Activated T-cell treated with anti-CD3 and anti-CD28 coated beads for 1 hour (primary cell): ENCODE results near the gene DLL4.

Experiments used
- DNase-seq: peaks from one replicate; pipeline ENCODE4 v3.0.0-alpha.2; 2020; ENCODE audit warnings: low read depth

The DLL4 gene

DNA sequence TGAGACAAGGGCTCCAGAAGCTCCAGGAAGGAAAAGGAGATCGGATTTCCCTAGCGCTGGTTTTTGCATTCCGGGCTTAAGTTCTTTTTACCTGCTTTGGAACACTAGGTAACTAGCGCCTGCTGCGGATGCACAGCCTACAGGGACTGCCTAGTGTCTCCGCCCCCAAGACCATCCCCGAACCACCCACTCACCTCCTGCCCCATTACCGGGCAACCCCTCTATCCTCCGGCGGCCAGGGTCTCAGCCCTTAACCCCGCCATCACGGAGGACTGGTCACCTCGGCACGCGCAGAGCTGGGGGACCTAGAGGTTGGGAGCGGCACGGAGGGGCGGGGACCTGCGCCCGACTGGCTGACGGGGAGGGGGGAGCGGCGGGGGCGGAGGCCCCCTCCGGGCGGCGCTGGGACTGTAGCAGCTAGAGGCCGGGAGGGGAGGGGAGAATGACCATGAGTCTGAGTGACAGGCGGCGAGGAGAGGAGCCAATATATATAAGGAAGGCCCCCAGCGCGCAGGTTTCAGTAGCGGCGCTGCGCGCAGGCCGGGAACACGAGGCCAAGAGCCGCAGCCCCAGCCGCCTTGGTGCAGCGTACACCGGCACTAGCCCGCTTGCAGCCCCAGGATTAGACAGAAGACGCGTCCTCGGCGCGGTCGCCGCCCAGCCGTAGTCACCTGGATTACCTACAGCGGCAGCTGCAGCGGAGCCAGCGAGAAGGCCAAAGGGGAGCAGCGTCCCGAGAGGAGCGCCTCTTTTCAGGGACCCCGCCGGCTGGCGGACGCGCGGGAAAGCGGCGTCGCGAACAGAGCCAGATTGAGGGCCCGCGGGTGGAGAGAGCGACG lies at the start of gene DLL4:
Gene DLL4, plus strand, starts transcription at position 520 of the 839 bp plus-strand sequence. CDS start 329 bp downstream, outside the sequence.
- DNase-seq, result no peak

DNA sequence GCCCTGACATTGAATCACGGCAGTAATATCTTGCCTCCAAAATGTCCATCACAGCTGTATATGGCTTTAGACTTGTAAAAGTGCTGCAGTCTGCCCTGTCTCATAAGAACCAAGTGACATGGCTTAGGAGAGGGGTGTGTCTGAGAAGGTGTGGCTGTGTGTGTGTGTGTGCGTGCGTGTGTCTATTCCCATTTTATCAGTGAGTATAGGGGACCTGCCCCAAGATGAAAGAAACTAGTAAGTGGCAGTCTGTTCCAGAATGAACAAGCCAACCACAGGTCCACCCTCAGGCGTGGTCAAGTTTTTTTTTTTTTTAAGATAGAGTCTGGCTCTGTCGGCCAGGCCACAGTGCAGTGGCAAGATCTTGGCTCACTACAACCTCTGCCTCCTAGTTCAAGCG lies 49.5 kb upstream of the DLL4 start:
- DNase-seq, result no peak

DNA sequence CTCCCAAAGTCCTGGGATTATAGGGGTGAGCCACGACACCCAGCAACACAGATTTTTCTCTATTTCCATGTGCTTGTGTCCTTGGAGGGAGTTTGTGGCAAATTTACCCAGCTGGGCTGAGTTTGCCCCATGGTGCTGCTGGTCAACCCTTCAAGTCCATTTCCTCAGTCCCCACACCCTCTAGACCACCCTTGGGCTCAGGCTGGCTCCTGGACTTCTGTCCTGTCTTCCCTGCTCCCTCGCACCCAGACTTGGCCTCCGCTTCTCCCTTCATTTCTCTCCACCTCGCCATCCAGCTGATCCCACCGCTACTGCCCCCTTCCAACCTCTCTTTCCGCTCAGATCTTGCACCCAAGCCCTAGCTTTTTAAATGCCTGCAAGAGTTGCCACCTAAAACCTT lies 47.8 kb upstream of the DLL4 start:
- no peak for DNase-seq

DNA sequence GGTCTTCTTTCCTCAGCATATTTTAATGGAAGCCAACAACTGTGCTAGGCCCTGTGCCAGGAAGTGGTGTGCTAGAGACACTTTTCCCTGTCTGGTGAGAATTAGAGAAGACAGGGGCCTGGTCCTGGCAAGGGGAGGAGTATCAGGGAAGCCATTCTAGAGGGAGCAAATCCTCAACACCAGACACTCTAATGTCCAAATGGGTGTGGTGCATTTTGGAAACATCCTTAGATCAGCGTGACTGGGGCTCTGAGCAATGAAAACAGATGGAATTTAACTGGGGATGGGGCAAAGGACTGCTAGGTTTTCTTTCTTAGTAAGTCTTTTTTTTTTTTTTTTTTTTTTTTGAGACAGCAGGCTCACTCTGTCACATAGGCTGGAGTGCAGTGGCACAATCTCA lies 42.6 kb upstream of the DLL4 start:
- DNase-seq, result no peak

DNA sequence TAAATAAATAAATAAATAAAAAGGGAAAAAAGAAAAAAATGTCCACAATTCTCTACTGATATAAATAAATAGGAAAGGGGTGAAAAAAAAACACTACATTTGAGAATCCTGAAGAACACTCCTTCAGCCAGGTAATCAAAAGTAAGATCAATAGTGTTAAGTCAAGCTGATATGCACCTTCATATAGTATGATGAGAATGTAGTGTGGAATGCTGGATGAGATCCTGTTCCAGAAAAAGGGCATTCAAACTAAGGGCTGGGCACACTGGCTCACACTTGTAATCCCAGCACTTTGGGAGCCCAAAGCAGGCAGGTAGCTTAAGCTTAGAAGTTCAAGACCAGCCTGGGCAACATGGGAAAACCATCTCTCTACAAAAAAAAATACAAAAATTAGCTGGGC lies 40.0 kb upstream of the DLL4 start:
- no peak for DNase-seq

DNA sequence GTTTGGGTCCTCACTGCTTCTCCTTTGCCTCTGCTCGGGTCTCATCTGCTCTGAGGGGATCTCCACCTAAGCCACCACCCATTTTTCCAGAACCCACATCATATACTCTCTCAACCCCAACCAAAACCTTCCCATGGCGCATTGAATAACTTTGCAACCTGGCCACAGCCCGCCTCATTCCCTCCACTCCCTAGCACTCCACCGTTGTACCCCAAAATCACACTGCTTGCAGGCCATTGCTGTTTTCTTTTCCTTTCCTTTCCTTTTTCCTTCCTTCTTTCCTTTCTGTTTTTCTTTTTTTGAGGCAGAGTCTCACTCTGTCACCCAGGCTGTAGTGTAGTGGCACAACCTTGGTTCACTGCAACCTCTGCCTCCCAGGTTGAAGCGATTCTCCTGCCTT lies 38.0 kb upstream of the DLL4 start:
- DNase-seq, result no peak

DNA sequence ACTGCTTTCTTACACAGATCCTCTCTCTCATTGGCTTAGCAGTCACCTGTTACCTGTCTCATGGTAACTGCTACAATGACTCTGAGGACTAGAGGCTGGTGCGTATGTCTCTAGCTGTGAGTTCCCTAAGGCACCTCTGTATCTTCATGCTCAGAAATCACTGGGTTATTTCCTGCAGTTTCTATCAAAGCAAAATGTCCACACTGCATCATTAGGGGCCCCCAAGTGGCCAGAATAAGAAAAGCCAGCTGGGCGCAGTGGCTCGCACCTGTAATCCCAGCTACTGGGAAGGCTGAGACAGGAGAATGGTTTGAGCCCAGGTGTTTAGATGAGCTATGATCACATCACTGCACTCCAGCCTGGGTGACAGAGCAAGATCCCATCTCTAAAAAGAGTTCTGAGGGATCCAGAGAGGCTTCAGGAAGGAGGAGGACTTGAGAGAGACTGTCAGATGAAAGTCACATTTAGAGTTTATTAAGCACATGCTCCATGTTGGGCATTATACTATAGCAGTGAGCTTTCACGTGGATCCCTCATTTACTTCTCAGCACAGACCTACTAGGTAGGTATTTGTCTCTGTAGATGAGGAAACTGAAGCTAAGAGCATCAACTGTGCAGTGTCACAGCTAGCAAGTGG lies 37.2 kb upstream of the DLL4 start:
- no peak for DNase-seq

DNA sequence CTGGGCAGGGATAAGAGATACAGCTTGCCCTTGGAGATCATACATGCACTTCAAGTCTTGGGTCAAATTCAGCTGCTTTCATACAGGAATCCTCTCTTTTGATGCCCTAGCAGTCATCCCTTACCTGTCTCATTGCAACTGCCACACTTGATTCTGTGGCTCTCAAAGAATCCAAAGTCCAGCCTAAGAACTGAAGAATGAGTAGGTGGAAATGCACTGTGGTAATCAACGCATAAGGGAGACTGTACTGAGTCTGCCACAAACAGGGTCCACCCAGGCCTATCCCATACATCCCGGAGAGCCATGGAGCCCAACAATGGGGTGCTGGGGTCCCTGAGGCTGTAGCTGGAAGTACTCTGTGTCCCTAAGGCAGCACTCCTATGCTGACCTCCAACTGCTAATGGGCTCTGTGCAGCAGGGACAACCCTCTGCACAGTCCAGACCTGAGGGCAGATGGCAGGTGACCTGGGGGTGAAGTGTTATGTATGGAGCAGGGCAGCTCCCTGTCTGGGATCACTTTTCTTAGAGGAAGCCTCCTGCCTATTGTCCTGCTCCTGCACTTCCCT lies 36.6 kb upstream of the DLL4 start:
- no peak for DNase-seq

DNA sequence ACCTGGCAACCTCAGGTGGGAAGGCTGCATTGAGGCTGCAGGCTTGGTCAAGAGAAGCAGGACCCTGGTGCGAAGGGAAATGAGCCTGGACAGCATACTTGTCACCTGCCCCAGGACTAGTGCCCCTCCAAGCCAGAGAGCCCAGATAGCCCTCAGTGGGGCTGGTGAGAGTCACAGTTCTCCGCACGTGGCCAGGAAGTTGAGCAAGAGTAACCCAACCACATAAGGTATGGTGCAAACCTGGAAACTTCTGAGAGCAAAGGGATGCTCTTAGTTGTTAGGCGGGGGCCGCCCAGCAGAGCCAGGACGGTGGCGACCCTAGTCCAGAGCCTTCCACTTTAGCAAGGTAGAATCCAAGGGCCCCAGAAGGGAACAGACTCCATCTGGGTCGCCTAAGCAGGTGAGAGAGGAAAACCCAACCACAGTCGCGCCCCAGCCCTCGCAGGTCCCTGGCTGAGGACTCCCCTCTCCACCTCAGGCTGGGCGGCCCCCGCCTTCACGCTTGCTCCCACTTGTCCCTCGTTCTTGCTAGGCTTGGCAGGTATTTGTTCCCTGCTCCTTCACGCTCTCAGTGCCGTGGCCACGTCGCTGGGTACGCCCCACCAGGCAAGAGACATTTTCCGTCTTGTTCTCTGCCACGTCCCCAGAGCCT lies 36.0 kb upstream of the DLL4 start:
- DNase-seq, result no peak

DNA sequence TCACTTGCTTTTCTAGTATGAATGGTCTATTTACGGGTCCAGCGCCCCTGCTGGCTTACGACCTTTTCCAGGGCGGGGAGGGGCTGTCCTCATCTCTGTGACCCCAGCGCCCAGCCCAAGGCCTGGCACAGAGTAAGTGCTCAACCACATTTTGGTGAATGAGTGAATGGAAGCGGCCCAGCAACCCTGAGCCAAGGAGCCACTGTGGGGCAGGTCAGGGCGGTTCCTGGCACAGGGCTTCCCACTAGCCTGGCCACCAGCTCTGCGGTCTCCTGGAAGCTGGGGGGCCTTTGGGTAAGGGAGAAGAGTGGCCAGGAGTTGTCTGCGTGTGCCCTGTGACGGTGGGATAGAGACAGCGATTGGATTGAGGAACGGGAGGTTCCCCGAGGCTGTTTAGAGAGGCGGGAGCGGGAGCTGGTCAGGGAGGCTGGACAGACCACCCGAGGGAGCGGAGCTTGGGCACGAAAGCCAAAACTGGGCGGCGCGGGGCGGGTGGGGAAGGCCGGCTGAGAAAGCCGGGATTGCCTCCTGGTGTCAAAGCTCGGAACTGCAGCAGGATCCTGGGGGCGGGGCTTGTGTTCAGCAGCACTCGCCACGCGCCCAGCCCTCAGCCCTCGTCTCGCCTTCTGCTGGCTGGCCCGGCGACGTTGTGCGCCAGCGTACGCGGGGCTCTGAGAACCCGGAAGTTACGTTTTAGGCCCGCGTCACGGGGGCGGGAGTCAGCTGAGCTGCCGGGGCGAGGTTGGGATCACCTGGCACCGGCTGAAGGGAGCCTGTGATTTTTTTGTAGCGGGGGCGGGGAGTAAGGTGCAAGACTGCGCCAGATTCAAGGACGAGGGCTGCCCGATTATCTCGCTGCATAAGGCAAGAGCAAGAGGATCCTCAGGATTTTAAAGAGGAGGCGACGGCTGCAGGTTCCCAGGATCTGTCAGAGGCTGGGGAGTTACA lies 35.1 kb upstream of the DLL4 start, which contains the start of gene VPS18:
Gene VPS18, plus strand, starts transcription at position 718 of the 948 bp plus-strand sequence. CDS start 319 bp downstream, outside the sequence.
- DNase-seq, result peak; percentile 98

DNA sequence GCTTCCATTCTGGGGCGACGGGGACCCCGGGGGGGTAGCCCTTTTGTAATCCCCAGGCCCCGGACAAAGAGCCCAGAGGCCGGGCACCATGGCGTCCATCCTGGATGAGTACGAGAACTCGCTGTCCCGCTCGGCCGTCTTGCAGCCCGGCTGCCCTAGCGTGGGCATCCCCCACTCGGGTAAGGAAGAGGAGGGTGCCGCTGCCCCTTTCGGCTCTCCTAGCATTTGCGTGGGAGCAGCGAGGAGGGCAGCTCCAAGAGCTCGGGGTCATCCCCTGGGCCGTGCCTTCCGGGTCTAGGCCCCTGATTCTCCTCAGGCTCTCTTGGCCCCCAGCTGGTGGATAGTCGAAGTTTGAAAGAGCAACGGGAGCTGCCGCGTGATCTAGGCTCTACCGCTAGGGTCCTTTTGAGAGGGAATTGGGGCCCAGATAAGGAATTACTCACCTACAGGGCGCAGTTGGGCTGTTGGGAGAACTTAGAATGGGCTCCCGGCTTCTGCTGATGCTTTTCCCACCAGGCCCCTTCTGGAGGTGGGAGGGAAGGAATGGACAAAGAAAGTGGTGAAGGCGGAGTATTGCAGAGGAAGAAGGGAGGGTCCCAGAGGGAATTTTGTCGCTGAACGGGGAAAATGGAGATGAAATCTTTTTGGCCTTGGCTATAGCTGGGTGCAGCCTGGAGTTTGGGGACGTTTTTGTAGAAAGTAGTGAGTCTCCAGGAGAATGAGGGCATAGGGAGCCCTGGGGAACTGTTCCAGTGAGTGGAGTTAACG lies 34.3 kb upstream of the DLL4 start:
- DNase-seq, result peak; percentile 34

DNA sequence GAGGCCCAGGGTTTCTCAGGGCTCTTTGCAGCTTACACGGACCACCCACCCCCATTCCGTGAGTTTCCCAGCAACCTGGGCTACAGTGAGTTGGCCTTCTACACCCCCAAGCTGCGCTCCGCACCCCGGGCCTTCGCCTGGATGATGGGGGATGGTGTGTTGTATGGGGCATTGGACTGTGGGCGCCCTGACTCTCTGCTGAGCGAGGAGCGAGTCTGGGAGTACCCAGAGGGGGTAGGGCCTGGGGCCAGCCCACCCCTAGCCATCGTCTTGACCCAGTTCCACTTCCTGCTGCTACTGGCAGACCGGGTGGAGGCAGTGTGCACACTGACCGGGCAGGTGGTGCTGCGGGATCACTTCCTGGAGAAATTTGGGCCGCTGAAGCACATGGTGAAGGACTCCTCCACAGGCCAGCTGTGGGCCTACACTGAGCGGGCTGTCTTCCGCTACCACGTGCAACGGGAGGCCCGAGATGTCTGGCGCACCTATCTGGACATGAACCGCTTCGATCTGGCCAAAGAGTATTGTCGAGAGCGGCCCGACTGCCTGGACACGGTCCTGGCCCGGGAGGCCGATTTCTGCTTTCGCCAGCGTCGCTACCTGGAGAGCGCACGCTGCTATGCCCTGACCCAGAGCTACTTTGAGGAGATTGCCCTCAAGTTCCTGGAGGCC lies 29.5 kb upstream of the DLL4 start:
- DNase-seq, result no peak

DNA sequence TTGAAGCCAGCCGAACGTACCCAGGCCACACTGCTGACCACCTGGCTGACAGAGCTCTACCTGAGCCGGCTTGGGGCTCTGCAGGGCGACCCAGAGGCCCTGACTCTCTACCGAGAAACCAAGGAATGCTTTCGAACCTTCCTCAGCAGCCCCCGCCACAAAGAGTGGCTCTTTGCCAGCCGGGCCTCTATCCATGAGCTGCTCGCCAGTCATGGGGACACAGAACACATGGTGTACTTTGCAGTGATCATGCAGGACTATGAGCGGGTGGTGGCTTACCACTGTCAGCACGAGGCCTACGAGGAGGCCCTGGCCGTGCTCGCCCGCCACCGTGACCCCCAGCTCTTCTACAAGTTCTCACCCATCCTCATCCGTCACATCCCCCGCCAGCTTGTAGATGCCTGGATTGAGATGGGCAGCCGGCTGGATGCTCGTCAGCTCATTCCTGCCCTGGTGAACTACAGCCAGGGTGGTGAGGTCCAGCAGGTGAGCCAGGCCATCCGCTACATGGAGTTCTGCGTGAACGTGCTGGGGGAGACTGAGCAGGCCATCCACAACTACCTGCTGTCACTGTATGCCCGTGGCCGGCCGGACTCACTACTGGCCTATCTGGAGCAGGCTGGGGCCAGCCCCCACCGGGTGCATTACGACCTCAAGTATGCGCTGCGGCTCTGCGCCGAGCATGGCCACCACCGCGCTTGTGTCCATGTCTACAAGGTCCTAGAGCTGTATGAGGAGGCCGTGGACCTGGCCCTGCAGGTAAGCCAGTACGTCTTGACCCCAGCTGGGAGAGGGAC lies 28.7 kb upstream of the DLL4 start:
- DNase-seq, result no peak

DNA sequence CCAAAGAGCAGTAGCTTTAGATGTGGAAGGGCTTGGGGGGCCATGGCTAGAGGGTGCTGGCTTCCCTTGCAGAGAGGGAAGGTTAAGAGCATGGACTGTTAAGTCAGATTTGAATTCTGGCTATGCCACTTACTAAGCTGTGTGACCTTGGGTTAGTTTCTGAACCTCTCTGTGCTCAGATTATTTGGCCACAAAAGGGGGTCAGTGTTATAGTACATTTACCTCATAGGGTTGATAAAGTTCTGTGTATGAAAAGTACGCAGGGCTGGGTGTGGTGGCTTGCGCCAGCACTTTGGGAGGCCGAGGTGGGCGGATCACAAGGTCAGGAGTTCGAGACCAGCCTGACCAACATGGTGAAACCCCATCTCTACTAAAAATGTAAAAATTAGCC lies 28.1 kb upstream of the DLL4 start:
- DNase-seq, result no peak

DNA sequence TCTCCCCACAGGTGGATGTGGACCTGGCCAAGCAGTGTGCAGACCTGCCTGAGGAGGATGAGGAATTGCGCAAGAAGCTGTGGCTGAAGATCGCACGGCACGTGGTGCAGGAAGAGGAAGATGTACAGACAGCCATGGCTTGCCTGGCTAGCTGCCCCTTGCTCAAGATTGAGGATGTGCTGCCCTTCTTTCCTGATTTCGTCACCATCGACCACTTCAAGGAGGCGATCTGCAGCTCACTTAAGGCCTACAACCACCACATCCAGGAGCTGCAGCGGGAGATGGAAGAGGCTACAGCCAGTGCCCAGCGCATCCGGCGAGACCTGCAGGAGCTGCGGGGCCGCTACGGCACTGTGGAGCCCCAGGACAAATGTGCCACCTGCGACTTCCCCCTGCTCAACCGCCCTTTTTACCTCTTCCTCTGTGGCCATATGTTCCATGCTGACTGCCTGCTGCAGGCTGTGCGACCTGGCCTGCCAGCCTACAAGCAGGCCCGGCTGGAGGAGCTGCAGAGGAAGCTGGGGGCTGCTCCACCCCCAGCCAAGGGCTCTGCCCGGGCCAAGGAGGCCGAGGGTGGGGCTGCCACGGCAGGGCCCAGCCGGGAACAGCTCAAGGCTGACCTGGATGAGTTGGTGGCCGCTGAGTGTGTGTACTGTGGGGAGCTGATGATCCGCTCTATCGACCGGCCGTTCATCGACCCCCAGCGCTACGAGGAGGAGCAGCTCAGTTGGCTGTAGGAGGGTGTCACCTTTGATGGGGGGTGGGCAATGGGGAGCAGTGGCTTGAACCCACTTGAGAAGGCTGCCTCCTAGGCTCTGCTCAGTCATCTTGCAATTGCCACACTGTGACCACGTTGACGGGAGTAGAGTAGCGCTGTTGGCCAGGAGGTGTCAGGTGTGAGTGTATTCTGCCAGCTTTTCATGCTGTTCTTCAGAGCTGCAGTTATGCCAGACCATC lies 26.3 kb upstream of the DLL4 start:
- no peak for DNase-seq

DNA sequence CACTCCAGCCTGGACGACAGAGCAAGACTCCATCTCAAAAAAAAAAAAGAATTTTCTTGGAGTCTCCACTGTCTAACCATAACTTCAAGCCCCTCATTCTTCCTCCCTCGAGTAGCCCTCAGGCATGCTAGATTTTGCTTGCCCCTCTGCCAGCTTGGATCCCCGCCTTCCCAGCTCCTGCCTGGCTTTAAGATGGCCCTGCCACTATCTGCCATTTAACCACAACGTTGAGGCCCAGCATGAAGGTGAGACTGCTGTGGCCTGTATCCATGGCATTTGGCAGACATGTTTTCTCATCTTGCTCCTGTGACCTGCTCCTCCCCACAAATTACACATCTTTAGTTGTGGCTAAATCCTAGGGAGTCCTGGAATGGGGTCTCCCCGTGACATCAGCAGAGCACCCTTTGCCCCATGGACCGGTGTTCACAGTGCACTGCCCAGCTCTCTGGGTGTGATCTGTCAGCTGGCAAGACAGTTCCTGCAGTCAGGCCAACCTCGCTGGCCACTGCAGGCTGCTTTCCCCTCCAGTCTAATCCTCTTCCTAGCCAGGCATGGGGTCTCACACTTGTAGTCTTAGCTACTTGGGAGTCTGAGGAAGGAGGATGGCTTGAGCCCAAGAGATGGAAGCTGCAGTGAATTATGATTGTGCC lies 24.5 kb upstream of the DLL4 start:
- no peak for DNase-seq

DNA sequence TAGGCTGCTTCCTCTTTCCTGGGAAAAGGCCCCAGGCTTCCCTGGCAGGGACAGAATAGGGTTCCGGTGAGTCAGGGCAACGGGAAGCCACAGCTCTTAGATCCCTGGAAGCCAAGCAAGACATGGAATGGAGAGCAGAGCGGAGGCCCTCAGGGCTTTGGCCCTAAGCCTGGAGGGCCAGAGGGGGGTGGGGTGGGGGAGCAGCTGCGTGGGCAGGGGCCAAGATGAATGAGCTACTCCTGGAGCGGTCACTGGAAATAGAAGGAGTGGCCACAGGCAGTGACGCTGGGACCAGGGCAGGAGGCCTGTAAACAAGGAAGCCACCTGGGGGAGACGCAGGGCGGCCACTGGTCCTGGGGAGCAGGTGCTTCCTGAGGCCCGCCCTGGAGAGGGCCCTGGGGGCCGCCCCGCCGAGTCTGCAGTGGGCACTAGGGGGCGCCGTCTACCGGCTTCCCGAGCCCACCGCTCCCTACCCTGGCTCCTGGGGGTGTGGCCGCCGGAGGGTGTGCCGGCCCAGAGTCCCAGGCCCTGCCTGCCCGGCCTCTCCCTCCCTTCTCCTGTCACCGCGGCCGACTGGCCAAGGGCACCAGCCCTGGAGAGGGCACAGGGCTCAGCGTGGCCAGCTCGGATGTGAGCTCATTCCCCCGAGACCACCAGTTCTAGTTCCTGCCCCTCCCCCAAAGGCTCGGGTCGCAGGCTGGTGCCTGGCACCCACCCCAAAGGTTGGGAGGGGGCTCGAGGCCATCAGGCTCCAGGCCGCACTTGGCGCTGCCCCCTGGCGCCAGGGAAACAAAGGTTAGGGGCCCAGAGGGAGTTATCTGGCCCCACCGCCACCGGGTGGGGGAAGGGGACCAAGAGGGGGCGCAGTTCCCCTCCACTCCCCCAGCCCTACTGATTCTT lies 22.8 kb upstream of the DLL4 start:
- DNase-seq, result peak; percentile 66
